K562 (cell line): ENCODE data around the gene ZMAT2. TPM values are rescaled to one million over a fixed set of nuclear protein-coding genes. Genes with fewer than 3 reads are reported as not detected.
A peak's percentile ranks its signal among the peaks of the same experiment; 100 is the strongest.

Experiments used
- ETS2 ChIP-seq: IDR thresholded peaks from 2 replicates; pipeline ENCODE4 v1.6.1; 2016; ENCODE audit warnings: borderline replicate concordance, missing genetic modification characterization, mild to moderate bottlenecking, moderate library complexity, missing compliant biosample characterization; ENCODE audit not compliant: poor library complexity, severe bottlenecking
- HES1 ChIP-seq: fragments of 450-650 bp; IDR thresholded peaks from 2 replicates; pipeline ENCODE4 v1.6.1; 2016; ENCODE audit warnings: low read depth, mild to moderate bottlenecking, moderate library complexity
- MLX ChIP-seq, 2 experiments: fragments of 450-650 bp in 1 of 2; sonication (generic) in 1 of 2; formaldehyde crosslinking; conservative IDR thresholded peaks; 2 replicates each; pipeline versions ENCODE4 v1.4.0 to v1.8.1; 2020 to 2022; ENCODE audit warnings: mild to moderate bottlenecking in 1 of 2, missing genetic modification reagents in 1 of 2
- NR2C1 ChIP-seq, 2 experiments: fragments of 450-650 bp; IDR thresholded peaks; 2 replicates each; pipeline ENCODE4 v1.6.1; 2017; ENCODE audit warnings: mild to moderate bottlenecking in 2 of 2, antibody characterized with exemption in 1 of 2, inconsistent platforms in 1 of 2, missing compliant biosample characterization in 1 of 2, missing genetic modification characterization in 1 of 2
- POLR3A ChIP-seq: IDR thresholded peaks from 2 replicates; pipeline ENCODE4 v1.6.1; 2011; ENCODE audit warnings: borderline replicate concordance, mild to moderate bottlenecking, moderate library complexity; ENCODE audit not compliant: insufficient read length, insufficient read depth; ENCODE audit errors: extremely low read depth
- RBM25 ChIP-seq: fragments of 200-400 bp; formaldehyde crosslinking; IDR thresholded peaks from 2 replicates; pipeline ENCODE4 v1.6.1; 2018; ENCODE audit warnings: low read length, low read depth, moderate library complexity; ENCODE audit not compliant: severe bottlenecking
- SLC30A9 ChIP-seq: fragments of 250-450 bp; sonication (Bioruptor Pico); IDR thresholded peaks from 2 replicates; pipeline ENCODE4 v1.8.0; 2022; ENCODE audit warnings: mild to moderate bottlenecking, moderate library complexity
- STAT6 ChIP-seq: sonication (generic); formaldehyde crosslinking; IDR thresholded peaks from 2 replicates; pipeline ENCODE4 v1.8.1; 2023; ENCODE audit warnings: mild to moderate bottlenecking, missing genetic modification reagents
- USF1 ChIP-seq: sonication (generic); formaldehyde crosslinking; IDR thresholded peaks from 2 replicates; pipeline ENCODE4 v1.9.0; 2022; ENCODE audit warnings: mild to moderate bottlenecking, missing genetic modification reagents
- ZNF184 ChIP-seq: sonication (generic); formaldehyde crosslinking; IDR thresholded peaks from 2 replicates; pipeline ENCODE4 v1.5.0; 2020; ENCODE audit warnings: missing genetic modification reagents
- ZNF318 ChIP-seq, 2 experiments: fragments of 450-650 bp; IDR thresholded peaks; 2 replicates each; pipeline ENCODE4 v1.6.1; 2016; ENCODE audit warnings: mild to moderate bottlenecking in 2 of 2, borderline replicate concordance in 1 of 2, low read depth in 1 of 2, moderate library complexity in 1 of 2
- polyA plus RNA-seq, 8 experiments: library from polyadenylated mRNA; depleted of rRNA in 4 of 8; stranded (reverse) in 5 of 8; unstranded in 3 of 8; fragments of >200 nt; fragmentation: Nextera tagmentation in 2 of 8; fragmentation: Illumina TruSeq in 1 of 8; extraction: Ambion mirVana in 2 of 8; extraction: Trizol in 1 of 8; gene quantifications; 2 replicates each; pipeline versions ENCODE4 v1.2.1 to v1.2.3, GENCODE V29; 2011 to 2014; ENCODE audit warnings: inconsistent platforms in 1 of 8, missing spikeins in 1 of 8
- total RNA-seq, 7 experiments: library from RNA; depleted of rRNA in 6 of 7; stranded (reverse); fragments of >200 nt in 6 of 7; fragmentation: Illumina TruSeq in 2 of 7; extraction: Trizol in 2 of 7; gene quantifications; 2 replicates each; pipeline versions ENCODE4 v1.2.1 to v1.2.3, GENCODE V29; 2011 to 2021; ENCODE audit warnings: low replicate concordance in 1 of 7

ZMAT2 gene
- total and polyA plus RNA-seq, 9 of the 15 experiments (the other 6 are each of a cell fraction or from before 2014, with no cell fraction given), result 44.2 to 101 (median 69.2) TPM

GRCh38 chr5:140700177-140701144, at the start of gene ZMAT2 (continued):
- TF ChIP-seq STAT6 (CRISPR knock-in tag) (no peak), ZNF318 (IDR thresholded peaks at IDR 0.05; ENCODE audit: borderline replicate concordance in 1 of 2, low read depth in 1 of 2) (no peak), MLX (CRISPR knock-in tag; conservative IDR thresholded peaks at IDR 0.05) (no peak), HES1 (peak; percentile 8; the same call in 1 of the 2 replicates), USF1 (CRISPR knock-in tag) (no peak), POLR3A (no peak), RBM25 (peak; percentile 15), SLC30A9 (CRISPR knock-in tag) (no peak), NR2C1 (IDR thresholded peaks at IDR 0.05) (no peak), NR2C1 (tag; IDR thresholded peaks at IDR 0.05) (no peak), ZNF184 (CRISPR knock-in tag) (no peak), ETS2 (no peak)
